Epithelial cell of esophagus (primary cell): ENCODE data around the gene PIP5K1B.

ENCODE experiments used
- DNase-seq: peaks from one replicate; pipeline ENCODE4 v3.0.0; 2010; ENCODE audit warnings: low read depth
- H3K4me3 ChIP-seq: 2 replicates; pipeline ENCODE4 v1.5.1; 2011; ENCODE audit warnings: mild to moderate bottlenecking, low read length, control low read depth
- CTCF ChIP-seq: IDR thresholded peaks from 2 replicates; pipeline ENCODE4 v1.5.1; 2011; ENCODE audit warnings: low read depth, mild to moderate bottlenecking, low read length, control low read depth, inconsistent platforms; ENCODE audit not compliant: insufficient read depth; ENCODE audit errors: missing control alignments

PIP5K1B gene

GRCh38 chr9:68832101-68832500, 127.1 kb downstream of the PIP5K1B start:
- H3K4me3 ChIP-seq = no peak overlapping the region
- no peak for DNase-seq
- no peak for TF ChIP-seq CTCF

DNA sequence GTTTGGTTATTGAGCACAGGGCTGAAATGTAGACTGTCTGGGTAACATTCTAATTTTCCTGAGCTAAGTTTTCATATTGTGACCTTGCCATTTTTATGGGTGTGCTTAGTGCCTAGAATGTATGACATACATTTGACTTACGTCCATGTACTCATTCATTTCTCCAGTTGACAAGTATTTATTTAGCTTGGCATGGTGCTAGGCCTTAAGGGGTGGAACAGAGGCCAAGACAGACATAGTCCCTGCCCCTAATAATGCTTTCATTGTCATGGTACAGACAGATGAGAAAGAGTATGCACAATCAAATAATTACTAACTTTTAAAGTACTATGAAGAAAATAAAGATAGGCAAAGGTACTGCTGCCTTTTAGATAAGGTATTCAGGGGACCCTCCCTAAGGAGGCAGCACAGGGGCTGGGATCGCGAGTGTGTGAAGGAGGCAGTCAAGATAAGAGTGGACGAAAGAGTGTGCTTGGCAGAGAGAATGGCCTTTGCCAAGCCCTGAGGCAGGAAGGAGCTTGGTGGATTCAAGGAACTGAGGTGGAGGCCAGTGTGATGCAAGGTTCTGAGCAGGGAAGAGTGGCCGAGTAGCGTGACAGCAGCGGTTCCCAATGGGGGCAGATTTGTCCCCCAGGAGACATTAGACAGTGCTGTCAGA, 128.0 kb downstream of the PIP5K1B start:
- DNase-seq = no peak
- TF ChIP-seq CTCF = no peak
- H3K4me3 ChIP-seq = no peak overlapping the region

GRCh38 chr9:68834931-68835520, 130.0 kb downstream of the PIP5K1B start:
- no peak overlapping the region for H3K4me3 ChIP-seq
- no peak for TF ChIP-seq CTCF
- no peak for DNase-seq

DNA sequence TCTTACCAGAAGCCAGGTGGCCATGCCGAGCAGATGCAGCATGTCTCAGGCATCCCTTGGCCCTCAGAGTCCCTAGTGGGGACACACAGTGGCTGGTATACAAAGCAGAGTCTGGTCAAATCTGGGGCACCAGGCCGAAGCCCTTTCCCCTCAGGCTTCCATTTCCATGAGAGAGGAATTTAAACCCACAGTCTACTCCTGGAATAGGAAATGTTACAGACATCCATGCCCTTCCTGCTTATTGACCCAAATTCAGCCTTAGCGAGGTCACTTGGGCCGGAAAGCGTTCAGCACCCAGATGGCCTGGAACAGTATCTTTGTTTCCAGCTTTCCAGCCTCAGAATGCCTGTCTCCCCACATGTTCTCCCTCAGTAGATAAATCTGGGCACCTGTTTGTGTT, 131.7 kb downstream of the PIP5K1B start:
- no peak overlapping the region for H3K4me3 ChIP-seq
- no peak for TF ChIP-seq CTCF
- DNase-seq = no peak

DNA sequence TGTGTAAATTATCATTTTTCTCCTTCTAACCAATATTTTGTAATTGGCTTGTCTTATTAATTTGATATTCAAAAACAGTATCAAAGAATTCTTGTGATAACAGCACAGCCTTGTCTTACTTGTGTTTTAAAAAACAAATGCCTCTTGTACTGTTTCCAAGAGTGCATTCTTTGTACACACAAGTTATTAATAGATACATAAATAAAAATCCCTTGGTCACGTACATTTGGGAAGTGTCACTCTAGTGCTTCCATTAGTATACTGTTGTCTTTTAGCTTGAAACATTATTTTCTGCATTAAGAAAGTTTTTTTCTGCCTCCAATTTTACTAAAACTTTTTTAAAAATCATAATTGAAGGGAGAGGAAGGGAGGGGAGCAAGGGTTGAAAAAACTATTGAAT, 133.2 kb downstream of the PIP5K1B start:
- DNase-seq = no peak
- no peak overlapping the region for H3K4me3 ChIP-seq
- TF ChIP-seq CTCF = no peak

GRCh38 chr9:68841276-68842052, 136.4 kb downstream of the PIP5K1B start:
- TF ChIP-seq CTCF = no peak
- no peak overlapping the region for H3K4me3 ChIP-seq
- no peak for DNase-seq
